Epithelial cell of proximal tubule (primary cell): ENCODE results near the gene CNNM4. TPM values are rescaled to one million over a fixed set of nuclear protein-coding genes. Genes with fewer than 3 reads are reported as not detected.

Experiments
- DNase-seq: peaks from one replicate; pipeline ENCODE4 v3.0.0-alpha.2; 2011; ENCODE audit warnings: low read depth
- H3K4me3 ChIP-seq: 2 replicates; pipeline ENCODE4 v1.5.1; 2011; ENCODE audit warnings: low read depth, mild to moderate bottlenecking, low read length
- CTCF ChIP-seq: conservative IDR thresholded peaks from 2 replicates; pipeline ENCODE4 v1.5.1; 2012; ENCODE audit warnings: low read depth, mild to moderate bottlenecking, low read length
- total RNA-seq: library from RNA; depleted of rRNA; stranded (reverse); fragments of >200 nt; gene quantifications from 2 replicates; pipeline ENCODE4 v1.2.3, GENCODE V29; 2015

The CNNM4 gene
- total RNA-seq, 1 donor from 2014 or later = 5.7 TPM

- TF ChIP-seq CTCF = no peak
- H3K4me3 ChIP-seq = no peak overlapping the region
- DNase-seq = no peak
Observed at GRCh38 chr2:96859681-96860064, 99.0 kb downstream of the CNNM4 start.

GRCh38 chr2:96860065-96861029, 99.6 kb downstream of the CNNM4 start:
- no peak overlapping the region for H3K4me3 ChIP-seq
- DNase-seq = no peak
- TF ChIP-seq CTCF = no peak

- DNase-seq = no peak
- no peak for TF ChIP-seq CTCF
- no peak overlapping the region for H3K4me3 ChIP-seq
Observed at GRCh38 chr2:96861074-96861473, 100.4 kb downstream of the CNNM4 start.

Other genes starting within 250 kb of the CNNM4 start
- 19.9 and 20.8 TPM in 2 replicates for gene ARID5A, start 224.2 kb upstream of the CNNM4 start, total RNA-seq
- 24.0 and 30.8 TPM in 2 replicates for gene KANSL3, start 122.6 kb upstream of the CNNM4 start, total RNA-seq
- gene FER1L5, start 118.1 kb upstream of the CNNM4 start, total RNA-seq = 0.06 and 0.07 TPM in 2 replicates
- 13.0 and 22.3 TPM in 2 replicates for gene LMAN2L, start 20.8 kb upstream of the CNNM4 start, total RNA-seq
- gene CNNM3, start 55.4 kb downstream of the CNNM4 start, total RNA-seq = 8.2 and 10.6 TPM in 2 replicates
- 0.22 and 1.1 TPM in 2 replicates for gene ANKRD23, start 83.1 kb downstream of the CNNM4 start, total RNA-seq
- gene ANKRD39, start 97.1 kb downstream of the CNNM4 start, total RNA-seq = 31.9 and 54.8 TPM in 2 replicates
- gene SEMA4C, start 109.2 kb downstream of the CNNM4 start, total RNA-seq = 34.4 and 35.3 TPM in 2 replicates
- gene FAM178B, start 225.7 kb downstream of the CNNM4 start, total RNA-seq = not detected in 2 replicates